Naive thymus-derived CD4-positive, alpha-beta T cell (primary cell): ENCODE data around the gene POFUT2. TPM values are rescaled to one million over a fixed set of nuclear protein-coding genes. Genes with fewer than 3 reads are reported as not detected.

ENCODE experiments used
- ATAC-seq: fragments of 150-1000 bp; cut with Tn5 transposase; 2 replicates; pipeline ENCODE4 v1.10.0; 2021; ENCODE audit warnings: mild to moderate bottlenecking, moderate library complexity
- CTCF ChIA-PET: fragments of 350-600 bp; sonication (Branson Sonifier 250); formaldehyde crosslinking; loops from one replicate; lab custom pipeline; 2021; ENCODE audit warnings: antibody characterized with exemption; lab: Charles Lee
- POLR2A ChIA-PET: fragments of 350-600 bp; sonication (Branson Sonifier 250); formaldehyde crosslinking; loops from one replicate; lab custom pipeline; 2021; ENCODE audit warnings: antibody characterized with exemption, inconsistent platforms; lab: Charles Lee
- DNase-seq, 9 donors: peaks; one replicate each; pipeline versions ENCODE4 v3.0.0 to v3.0.0-alpha.2; 2020 to 2022; ENCODE audit warnings: mixed read lengths in 1 of 9
- H3K27ac ChIP-seq: one replicate; pipeline ENCODE4 v1.7.0; 2013; ENCODE audit warnings: mild to moderate bottlenecking, low read depth, low read length, moderate library complexity
- H3K27me3 ChIP-seq, 2 donors: one replicate each; pipeline ENCODE4 v1.7.0; 2013; ENCODE audit warnings: low read length in 2 of 2, mild to moderate bottlenecking in 2 of 2, moderate library complexity in 2 of 2; ENCODE audit not compliant: control insufficient read depth in 2 of 2, insufficient read depth in 2 of 2
- H3K36me3 ChIP-seq, 3 experiments: 1 replicate in 2 of 3; 2 replicates in 1 of 3; pipeline ENCODE4 v1.7.0; 2013; ENCODE audit warnings: low read length in 3 of 3, mild to moderate bottlenecking in 3 of 3, moderate library complexity in 1 of 3; ENCODE audit not compliant: insufficient read depth in 3 of 3, control insufficient read depth in 2 of 3
- H3K4me1 ChIP-seq, 2 donors: one replicate each; pipeline ENCODE4 v1.7.0; 2013; ENCODE audit warnings: low read length in 2 of 2, mild to moderate bottlenecking in 2 of 2, moderate library complexity in 1 of 2; ENCODE audit not compliant: control insufficient read depth in 2 of 2, insufficient read depth in 2 of 2
- H3K4me3 ChIP-seq: 2 replicates; pipeline ENCODE4 v1.7.0; 2013; ENCODE audit warnings: mild to moderate bottlenecking, low read length
- H3K9me3 ChIP-seq, 3 experiments: 1 replicate in 2 of 3; 2 replicates in 1 of 3; pipeline ENCODE4 v1.7.0; 2013; ENCODE audit warnings: low read length in 3 of 3; ENCODE audit not compliant: control insufficient read depth in 2 of 3
- H3K27ac Mint-ChIP-seq, 9 donors: one replicate each; pipeline ENCODE4 v1.8.0; 2020 to 2022; ENCODE audit warnings: mixed read lengths in 9 of 9, mild to moderate bottlenecking in 8 of 9, moderate library complexity in 5 of 9, inconsistent platforms in 2 of 9
- H3K27me3 Mint-ChIP-seq, 5 donors: one replicate each; pipeline ENCODE4 v1.8.0; 2021 to 2022; ENCODE audit warnings: mixed read lengths in 5 of 5, mild to moderate bottlenecking in 1 of 5
- H3K36me3 Mint-ChIP-seq, 5 donors: one replicate each; pipeline ENCODE4 v1.8.0; 2020 to 2022; ENCODE audit warnings: mixed read lengths in 5 of 5, mild to moderate bottlenecking in 3 of 5, inconsistent platforms in 1 of 5
- H3K4me1 Mint-ChIP-seq, 7 donors: one replicate each; pipeline ENCODE4 v1.8.0; 2020 to 2022; ENCODE audit warnings: mixed read lengths in 7 of 7, mild to moderate bottlenecking in 3 of 7, inconsistent platforms in 1 of 7
- H3K4me3 Mint-ChIP-seq, 10 donors: one replicate each; pipeline ENCODE4 v1.8.0; 2020 to 2022; ENCODE audit warnings: mild to moderate bottlenecking in 10 of 10, mixed read lengths in 10 of 10, moderate library complexity in 6 of 10, inconsistent platforms in 2 of 10
- H3K9me3 Mint-ChIP-seq, 11 donors: one replicate each; pipeline ENCODE4 v1.8.0; 2020 to 2022; ENCODE audit warnings: mixed read lengths in 11 of 11, mild to moderate bottlenecking in 4 of 11, inconsistent platforms in 1 of 11, moderate library complexity in 1 of 11
- intact Hi-C, 2 donors: fragments of 100-400 bp; cut with micrococcal nuclease; formaldehyde crosslinking; loops; one replicate each; pipeline ENCODE4 v1.15.1; 2023
- polyA plus RNA-seq, 2 donors: library from polyadenylated mRNA; unstranded; fragments of 300-500 nt; fragmentation: Illumina TruSeq; gene quantifications; one replicate each; pipeline ENCODE4 v1.2.3, GENCODE V29; 2021
- total RNA-seq, 6 experiments: library from RNA in 5 of 6; stranded (reverse) in 5 of 6; gene quantifications; 1 replicate in 5 of 6; 2 replicates in 1 of 6; pipeline ENCODE4 v1.2.3 and lab custom pipeline; 2021 to 2026

The POFUT2 gene
- total and polyA plus RNA-seq, 7 experiments from 2014 or later, result 3.8 to 53.3 (median 45.3) TPM

DNA sequence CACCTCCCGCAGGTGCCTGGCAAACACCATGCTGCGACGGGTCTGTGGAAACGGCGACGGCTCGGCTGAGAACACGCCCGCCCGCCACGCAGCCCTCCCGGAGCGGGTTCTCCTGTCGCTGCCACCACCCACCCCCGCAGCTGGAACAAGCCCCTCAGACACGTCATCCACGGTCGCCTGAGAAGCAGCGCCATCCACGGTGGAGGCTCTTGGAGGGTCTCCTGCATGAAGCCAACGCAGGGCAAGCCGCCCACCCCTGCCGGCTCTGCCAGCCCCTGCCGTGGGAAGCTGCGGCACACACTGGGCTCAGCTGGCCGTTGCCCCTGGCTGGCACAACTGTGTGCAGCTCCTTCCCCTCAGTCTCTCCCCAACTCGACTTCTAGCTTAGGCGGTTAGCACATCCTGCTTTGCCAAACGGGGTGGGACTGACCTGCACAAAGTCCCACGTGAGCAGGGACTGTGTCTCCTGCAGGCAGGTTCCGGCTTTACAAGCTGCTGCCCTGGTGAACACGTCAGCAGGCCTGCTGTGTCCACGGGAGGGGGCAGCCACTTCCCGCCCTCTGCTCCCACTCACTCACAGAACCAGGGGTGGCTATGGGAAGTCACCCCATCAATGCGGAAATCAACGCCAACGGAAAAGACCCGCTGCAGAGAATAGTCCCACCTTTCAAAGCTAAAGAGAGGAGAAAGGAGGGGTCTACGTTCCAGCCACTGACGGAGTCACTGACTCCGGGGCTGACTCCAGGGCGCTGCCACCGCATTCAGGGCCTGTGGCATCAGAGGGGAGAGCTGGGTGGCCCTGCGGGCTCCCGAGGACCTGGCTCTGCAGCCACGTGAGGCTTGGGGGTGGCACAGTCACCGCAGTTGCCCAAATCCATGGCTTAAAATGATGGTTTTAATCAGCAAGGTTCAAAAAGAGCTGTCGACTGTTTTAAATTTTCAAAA is 10.3 kb downstream of the POFUT2 start:
- no peak overlapping the region for H3K27ac ChIP-seq
- Mint-ChIP-seq H3K4me1 (peaks cover 0 to 1% (median 0%) of the 10 kb centered on the region in 7 donors), H3K27me3 (no peaks in the 10 kb centered on the region), H3K4me3 (no peak overlapping the region), H3K9me3 (no peaks in the 10 kb centered on the region), H3K27ac (no peak overlapping the region), H3K36me3 (peaks cover 3 to 28% (median 12%) of the 10 kb centered on the region in 5 donors)
- peaks cover 0 to 85% (median 3%) of the 10 kb centered on the region in 3 experiments for H3K36me3 ChIP-seq
- H3K4me1 ChIP-seq, result no peaks in the 10 kb centered on the region
- no peaks in the 10 kb centered on the region for H3K9me3 ChIP-seq
- H3K4me3 ChIP-seq, result no peak overlapping the region
- H3K27me3 ChIP-seq, result no peaks in the 10 kb centered on the region
- CTCF ChIA-PET, result no interaction called here
- ATAC-seq (no peak), DNase-seq (no peak)
- intact Hi-C loops, result no loop called here
- POLR2A ChIA-PET, result interaction anchor here (1.1 kb wide), 1 partner anchor 12 kb away, joined by 3 read pairs; no protein-coding TSS in a partner anchor

DNA sequence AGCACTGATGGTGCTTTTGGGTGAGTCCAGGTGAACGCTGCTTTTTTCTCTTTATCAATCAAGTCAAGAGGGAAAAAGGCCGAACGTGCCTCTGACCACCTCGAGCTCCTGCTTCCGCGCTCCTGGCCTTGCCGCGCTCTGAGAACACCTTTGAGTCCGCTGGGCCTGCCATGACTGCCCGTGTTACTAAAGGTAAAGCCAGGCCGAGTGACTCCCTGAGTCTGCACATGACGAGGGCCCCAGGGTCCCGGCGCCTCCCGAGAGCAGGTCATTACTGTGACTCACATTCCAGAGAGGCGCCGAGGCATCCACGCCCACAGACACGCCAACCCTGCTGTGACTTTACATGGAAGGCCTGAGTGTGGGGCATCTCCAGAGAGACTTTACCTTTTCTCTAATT is 11.1 kb downstream of the POFUT2 start:
- DNase-seq, result no peak
- H3K27me3 Mint-ChIP-seq, result no peaks in the 10 kb centered on the region

DNA sequence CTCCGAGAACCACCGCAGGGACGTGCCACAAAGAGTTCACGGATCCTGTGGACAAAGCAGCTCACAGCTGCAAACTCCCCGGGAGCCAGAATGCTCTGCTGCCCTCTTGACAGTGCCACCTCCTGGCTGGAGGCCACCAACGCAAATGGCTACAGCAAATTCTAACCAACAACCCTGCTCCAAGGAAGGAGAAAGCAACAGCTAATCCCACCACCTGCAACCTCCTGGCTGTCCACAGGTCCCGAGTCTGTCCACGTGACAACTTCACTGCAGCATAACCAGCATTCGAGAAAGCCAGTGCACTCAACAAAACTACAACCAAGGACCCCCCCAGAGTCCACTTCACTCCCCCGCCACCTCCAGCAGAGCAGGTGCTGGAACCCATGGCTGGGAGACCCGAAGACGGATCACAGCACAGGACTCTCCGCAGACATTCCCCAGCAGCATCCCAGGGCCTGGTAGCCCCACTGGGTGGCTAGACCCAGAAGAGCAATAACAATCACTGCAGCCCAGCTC is 17.3 kb downstream of the POFUT2 start:
- Histone ChIP-seq H3K36me3 (peaks cover 0 to 73% (median 0%) of the 10 kb centered on the region in 3 experiments), H3K4me3 (no peak overlapping the region), H3K4me1 (peaks cover 17 to 18% of the 10 kb centered on the region in 2 donors), H3K9me3 (peaks cover 0 to 3% (median 0%) of the 10 kb centered on the region in 3 experiments), H3K27me3 (no peaks in the 10 kb centered on the region), H3K27ac (no peak overlapping the region)
- no peak for ATAC-seq
- Mint-ChIP-seq H3K4me3 (no peak overlapping the region), H3K9me3 (peaks cover 0 to 2% (median 0%) of the 10 kb centered on the region in 11 donors), H3K27me3 (no peaks in the 10 kb centered on the region), H3K4me1 (peaks cover 13 to 23% (median 20%) of the 10 kb centered on the region in 7 donors), H3K27ac (peak overlapping the region in 2 of 9 donors; percentile 32 to 37), H3K36me3 (peaks cover 1 to 24% (median 14%) of the 10 kb centered on the region in 5 donors)
- POLR2A ChIA-PET, result no interaction called here
- CTCF ChIA-PET, result no interaction called here
- intact Hi-C loops, result no loop called here
- DNase-seq, result peak in 1 of 9 donors; percentile 2

More for the DNA sequence above, 11.1 kb downstream of the POFUT2 start:
- peaks cover 0 to 85% (median 3%) of the 10 kb centered on the region in 3 experiments for H3K36me3 ChIP-seq
- intact Hi-C loops, result no loop called here
- H3K4me3 ChIP-seq, result no peak overlapping the region
- POLR2A ChIA-PET, result interaction anchor here (1.1 kb wide), 1 partner anchor 202 kb away, joined by 3 read pairs; the partner anchor contains the start of gene ADARB1
- H3K9me3 ChIP-seq, result no peaks in the 10 kb centered on the region
- H3K27me3 ChIP-seq, result no peaks in the 10 kb centered on the region
- Mint-ChIP-seq H3K9me3 (no peaks in the 10 kb centered on the region), H3K27ac (no peak overlapping the region), H3K4me3 (no peak overlapping the region), H3K36me3 (peaks cover 3 to 27% (median 12%) of the 10 kb centered on the region in 5 donors), H3K4me1 (peaks cover 0 to 1% (median 0%) of the 10 kb centered on the region in 7 donors)
- no peak overlapping the region for H3K27ac ChIP-seq
- ATAC-seq, result no peak
- CTCF ChIA-PET, result no interaction called here
- H3K4me1 ChIP-seq, result no peaks in the 10 kb centered on the region

DNA sequence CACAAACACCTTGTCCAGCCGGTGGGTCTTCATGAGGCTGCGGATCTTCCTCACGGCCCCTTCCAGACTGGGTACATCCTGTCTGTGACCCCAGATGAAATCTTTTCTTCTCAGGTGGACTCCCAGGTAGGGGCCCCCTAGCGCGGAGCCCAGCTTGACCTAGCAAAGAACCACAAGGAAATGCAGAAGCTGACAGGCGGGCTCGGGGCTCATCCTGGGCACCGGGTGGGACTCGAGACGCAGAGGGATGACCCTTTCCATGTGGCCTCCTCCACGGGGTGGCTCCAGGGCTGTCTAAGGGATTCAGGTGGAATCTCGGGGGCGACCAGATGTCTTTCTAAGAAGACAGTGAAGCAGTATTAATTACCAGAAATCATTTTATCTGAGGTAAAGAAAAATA is 17.8 kb downstream of the POFUT2 start:
- ChIA-PET POLR2A (no interaction called here), CTCF (no interaction called here)
- no peak overlapping the region for H3K4me3 Mint-ChIP-seq
- H3K27ac Mint-ChIP-seq, result no peak overlapping the region
- Histone ChIP-seq H3K27me3 (no peaks in the 10 kb centered on the region), H3K27ac (no peak overlapping the region), H3K4me3 (no peak overlapping the region), H3K4me1 (peaks cover 17 to 19% of the 10 kb centered on the region in 2 donors), H3K36me3 (peaks cover 0 to 74% (median 0%) of the 10 kb centered on the region in 3 experiments), H3K9me3 (peaks cover 0 to 3% (median 0%) of the 10 kb centered on the region in 3 experiments)
- peaks cover 0 to 24% (median 14%) of the 10 kb centered on the region in 5 donors for H3K36me3 Mint-ChIP-seq
- H3K4me1 Mint-ChIP-seq, result peaks cover 13 to 23% (median 20%) of the 10 kb centered on the region in 7 donors
- H3K27me3 Mint-ChIP-seq, result no peaks in the 10 kb centered on the region
- H3K9me3 Mint-ChIP-seq, result peaks cover 0 to 2% (median 0%) of the 10 kb centered on the region in 11 donors
- ATAC-seq, result no peak
- peak in 1 of 9 donors; percentile 2 for DNase-seq
- intact Hi-C loops, result loop anchor here in 1 of 2 donors (5.0 kb wide), 1 partner anchor 43 kb away; no protein-coding TSS in a partner anchor

DNA sequence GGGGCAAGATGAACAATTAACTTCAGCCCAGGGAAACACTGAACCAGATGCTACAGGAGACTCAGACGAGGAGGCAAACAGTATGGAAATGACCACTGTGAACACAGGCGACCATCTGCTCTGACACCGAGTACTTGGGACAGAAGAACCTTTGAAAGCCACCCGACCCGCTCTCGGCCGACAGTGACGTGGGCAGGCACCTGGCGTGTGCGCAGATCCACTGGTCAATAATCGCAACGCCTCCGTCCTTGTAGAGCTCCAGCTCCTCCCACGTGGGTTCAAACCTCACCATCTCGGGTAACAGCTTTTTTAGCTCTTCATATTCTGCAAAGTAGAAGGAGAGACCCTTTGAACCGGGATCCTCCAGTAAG is 20.3 kb downstream of the POFUT2 start:
- ATAC-seq (no peak), DNase-seq (peak in 1 of 9 donors; percentile 17)
- peaks cover 13 to 23% (median 20%) of the 10 kb centered on the region in 7 donors for H3K4me1 Mint-ChIP-seq
- intact Hi-C loops, result loop anchor here in 1 of 2 donors (5.0 kb wide), 1 partner anchor 40 kb away; no protein-coding TSS in a partner anchor
- CTCF ChIA-PET, result no interaction called here
- peaks cover 0 to 2% (median 0%) of the 10 kb centered on the region in 11 donors for H3K9me3 Mint-ChIP-seq
- no peaks in the 10 kb centered on the region for H3K27me3 Mint-ChIP-seq
- POLR2A ChIA-PET, result no interaction called here
- Histone ChIP-seq H3K27me3 (no peaks in the 10 kb centered on the region), H3K4me3 (no peak overlapping the region), H3K4me1 (peaks cover 17 to 19% of the 10 kb centered on the region in 2 donors), H3K36me3 (peaks cover 0 to 69% (median 6%) of the 10 kb centered on the region in 3 experiments), H3K27ac (peak overlapping the region; percentile 50), H3K9me3 (peaks cover 0 to 3% (median 0%) of the 10 kb centered on the region in 3 experiments)
- peak overlapping the region in 2 of 10 donors; percentile 2 to 47 for H3K4me3 Mint-ChIP-seq
- H3K36me3 Mint-ChIP-seq, result peaks cover 0 to 31% (median 14%) of the 10 kb centered on the region in 5 donors
- peak overlapping the region; percentile 77 to 91 (median 84) for H3K27ac Mint-ChIP-seq
